Measurements from ENCODE around the gene EPRS1. TPM values are rescaled to one million over a fixed set of nuclear protein-coding genes. Genes with fewer than 3 reads are reported as not detected.

EPRS1 gene
- total and polyA plus RNA-seq, 2 of the 13 experiments (the other 11 are each of a cell fraction or from before 2014, with no cell fraction given), result 86.1 to 124 TPM

DNA sequence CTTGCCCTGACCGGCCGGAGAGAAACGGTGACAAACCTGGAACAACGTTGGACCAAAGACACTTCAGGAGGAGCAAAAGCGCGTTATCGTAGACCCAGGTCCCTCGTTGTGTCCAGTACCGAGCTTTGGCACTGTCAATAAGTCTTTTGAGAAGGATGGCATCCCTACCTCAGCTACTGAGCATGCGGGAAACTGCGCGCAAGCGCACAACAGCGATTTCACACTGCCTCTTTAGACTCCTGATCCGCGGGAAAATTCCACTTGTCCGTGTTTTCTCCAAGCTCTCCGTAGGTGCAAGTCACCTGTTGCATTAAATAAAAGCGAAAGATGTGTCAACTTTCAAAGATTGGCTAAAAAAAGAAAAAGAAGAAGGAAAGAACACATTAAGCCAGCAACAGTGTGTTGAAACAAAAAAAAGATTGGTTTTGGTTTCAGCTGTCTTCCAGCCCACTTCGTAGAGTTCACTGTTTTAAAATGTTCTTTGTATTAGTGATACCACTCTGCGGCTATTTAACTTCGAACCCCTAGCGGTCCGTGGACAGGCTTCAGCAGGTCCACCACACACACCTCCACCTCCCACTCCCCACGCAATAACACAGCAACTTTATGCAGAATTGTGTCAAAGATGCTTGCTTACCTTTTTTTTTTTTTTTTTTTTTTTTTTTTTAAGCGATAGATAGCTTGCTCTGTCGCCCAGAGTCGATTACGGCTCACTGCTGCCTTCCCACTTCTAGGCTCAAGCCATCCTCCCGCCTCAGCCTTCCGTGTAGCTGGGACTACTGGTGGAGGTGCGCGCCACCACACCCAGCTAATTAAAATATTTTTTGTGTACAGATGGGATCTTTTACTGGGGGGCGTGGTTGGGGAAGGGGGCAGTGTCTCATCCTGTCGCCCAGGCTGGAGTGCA lies 43.6 kb upstream of the EPRS1 start, which contains the start of gene BPNT1 (continued):
- TF ChIP-seq, protein P1, sequence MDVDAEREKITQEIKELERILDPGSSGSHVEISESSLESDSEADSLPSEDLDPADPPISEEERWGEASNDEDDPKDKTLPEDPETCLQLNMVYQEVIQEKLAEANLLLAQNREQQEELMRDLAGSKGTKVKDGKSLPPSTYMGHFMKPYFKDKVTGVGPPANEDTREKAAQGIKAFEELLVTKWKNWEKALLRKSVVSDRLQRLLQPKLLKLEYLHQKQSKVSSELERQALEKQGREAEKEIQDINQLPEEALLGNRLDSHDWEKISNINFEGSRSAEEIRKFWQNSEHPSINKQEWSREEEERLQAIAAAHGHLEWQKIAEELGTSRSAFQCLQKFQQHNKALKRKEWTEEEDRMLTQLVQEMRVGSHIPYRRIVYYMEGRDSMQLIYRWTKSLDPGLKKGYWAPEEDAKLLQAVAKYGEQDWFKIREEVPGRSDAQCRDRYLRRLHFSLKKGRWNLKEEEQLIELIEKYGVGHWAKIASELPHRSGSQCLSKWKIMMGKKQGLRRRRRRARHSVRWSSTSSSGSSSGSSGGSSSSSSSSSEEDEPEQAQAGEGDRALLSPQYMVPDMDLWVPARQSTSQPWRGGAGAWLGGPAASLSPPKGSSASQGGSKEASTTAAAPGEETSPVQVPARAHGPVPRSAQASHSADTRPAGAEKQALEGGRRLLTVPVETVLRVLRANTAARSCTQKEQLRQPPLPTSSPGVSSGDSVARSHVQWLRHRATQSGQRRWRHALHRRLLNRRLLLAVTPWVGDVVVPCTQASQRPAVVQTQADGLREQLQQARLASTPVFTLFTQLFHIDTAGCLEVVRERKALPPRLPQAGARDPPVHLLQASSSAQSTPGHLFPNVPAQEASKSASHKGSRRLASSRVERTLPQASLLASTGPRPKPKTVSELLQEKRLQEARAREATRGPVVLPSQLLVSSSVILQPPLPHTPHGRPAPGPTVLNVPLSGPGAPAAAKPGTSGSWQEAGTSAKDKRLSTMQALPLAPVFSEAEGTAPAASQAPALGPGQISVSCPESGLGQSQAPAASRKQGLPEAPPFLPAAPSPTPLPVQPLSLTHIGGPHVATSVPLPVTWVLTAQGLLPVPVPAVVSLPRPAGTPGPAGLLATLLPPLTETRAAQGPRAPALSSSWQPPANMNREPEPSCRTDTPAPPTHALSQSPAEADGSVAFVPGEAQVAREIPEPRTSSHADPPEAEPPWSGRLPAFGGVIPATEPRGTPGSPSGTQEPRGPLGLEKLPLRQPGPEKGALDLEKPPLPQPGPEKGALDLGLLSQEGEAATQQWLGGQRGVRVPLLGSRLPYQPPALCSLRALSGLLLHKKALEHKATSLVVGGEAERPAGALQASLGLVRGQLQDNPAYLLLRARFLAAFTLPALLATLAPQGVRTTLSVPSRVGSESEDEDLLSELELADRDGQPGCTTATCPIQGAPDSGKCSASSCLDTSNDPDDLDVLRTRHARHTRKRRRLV (CRISPR knock-in tag; IDR thresholded peaks at IDR 0.05), result no peak
- TF ChIP-seq ZNF562 (CRISPR knock-in tag; IDR thresholded peaks at IDR 0.05; ENCODE audit: borderline replicate concordance), result no peak
- TF ChIP-seq FOXP1 (IDR thresholded peaks at IDR 0.05), result no peak
- no peak for TF ChIP-seq FOXP1 (CRISPR knock-in tag; IDR thresholded peaks at IDR 0.05)
- no peak for TF ChIP-seq ZNF460 (CRISPR knock-in tag; IDR thresholded peaks at IDR 0.05; ENCODE audit: borderline replicate concordance)
- TF ChIP-seq ZNF878 (CRISPR knock-in tag; IDR thresholded peaks at IDR 0.05), result no peak
- TF ChIP-seq ZNF292 (CRISPR knock-in tag; IDR thresholded peaks at IDR 0.05; ENCODE audit: borderline replicate concordance, low read depth), result no peak; the same call in 1 of the 2 replicates
- no peak for TF ChIP-seq ZNF891 (CRISPR knock-in tag; IDR thresholded peaks at IDR 0.05)
- peak; percentile 77; the same call in 1 of the 2 replicates for TF ChIP-seq ZMAT3 (CRISPR knock-in tag; conservative IDR thresholded peaks at IDR 0.05)
- TF ChIP-seq, protein P2, sequence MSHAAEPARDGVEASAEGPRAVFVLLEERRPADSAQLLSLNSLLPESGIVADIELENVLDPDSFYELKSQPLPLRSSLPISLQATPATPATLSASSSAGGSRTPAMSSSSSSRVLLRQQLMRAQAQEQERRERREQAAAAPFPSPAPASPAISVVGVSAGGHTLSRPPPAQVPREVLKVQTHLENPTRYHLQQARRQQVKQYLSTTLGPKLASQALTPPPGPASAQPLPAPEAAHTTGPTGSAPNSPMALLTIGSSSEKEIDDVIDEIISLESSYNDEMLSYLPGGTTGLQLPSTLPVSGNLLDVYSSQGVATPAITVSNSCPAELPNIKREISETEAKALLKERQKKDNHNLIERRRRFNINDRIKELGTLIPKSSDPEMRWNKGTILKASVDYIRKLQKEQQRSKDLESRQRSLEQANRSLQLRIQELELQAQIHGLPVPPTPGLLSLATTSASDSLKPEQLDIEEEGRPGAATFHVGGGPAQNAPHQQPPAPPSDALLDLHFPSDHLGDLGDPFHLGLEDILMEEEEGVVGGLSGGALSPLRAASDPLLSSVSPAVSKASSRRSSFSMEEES (CRISPR knock-in tag; IDR thresholded peaks at IDR 0.05), result peak; percentile 74
- TF ChIP-seq, protein P3, sequence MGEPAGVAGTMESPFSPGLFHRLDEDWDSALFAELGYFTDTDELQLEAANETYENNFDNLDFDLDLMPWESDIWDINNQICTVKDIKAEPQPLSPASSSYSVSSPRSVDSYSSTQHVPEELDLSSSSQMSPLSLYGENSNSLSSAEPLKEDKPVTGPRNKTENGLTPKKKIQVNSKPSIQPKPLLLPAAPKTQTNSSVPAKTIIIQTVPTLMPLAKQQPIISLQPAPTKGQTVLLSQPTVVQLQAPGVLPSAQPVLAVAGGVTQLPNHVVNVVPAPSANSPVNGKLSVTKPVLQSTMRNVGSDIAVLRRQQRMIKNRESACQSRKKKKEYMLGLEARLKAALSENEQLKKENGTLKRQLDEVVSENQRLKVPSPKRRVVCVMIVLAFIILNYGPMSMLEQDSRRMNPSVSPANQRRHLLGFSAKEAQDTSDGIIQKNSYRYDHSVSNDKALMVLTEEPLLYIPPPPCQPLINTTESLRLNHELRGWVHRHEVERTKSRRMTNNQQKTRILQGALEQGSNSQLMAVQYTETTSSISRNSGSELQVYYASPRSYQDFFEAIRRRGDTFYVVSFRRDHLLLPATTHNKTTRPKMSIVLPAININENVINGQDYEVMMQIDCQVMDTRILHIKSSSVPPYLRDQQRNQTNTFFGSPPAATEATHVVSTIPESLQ (CRISPR knock-in tag; conservative IDR thresholded peaks at IDR 0.05), result no peak
- no peak for TF ChIP-seq ZSCAN22 (CRISPR knock-in tag; IDR thresholded peaks at IDR 0.05)
- TF ChIP-seq TGIF2 (CRISPR knock-in tag; IDR thresholded peaks at IDR 0.05), result peak; percentile 79
- TF ChIP-seq PPARG (CRISPR knock-in tag; conservative IDR thresholded peaks at IDR 0.05), result peak; percentile 63; the same call in 1 of the 2 replicates
- TF ChIP-seq, protein P4, sequence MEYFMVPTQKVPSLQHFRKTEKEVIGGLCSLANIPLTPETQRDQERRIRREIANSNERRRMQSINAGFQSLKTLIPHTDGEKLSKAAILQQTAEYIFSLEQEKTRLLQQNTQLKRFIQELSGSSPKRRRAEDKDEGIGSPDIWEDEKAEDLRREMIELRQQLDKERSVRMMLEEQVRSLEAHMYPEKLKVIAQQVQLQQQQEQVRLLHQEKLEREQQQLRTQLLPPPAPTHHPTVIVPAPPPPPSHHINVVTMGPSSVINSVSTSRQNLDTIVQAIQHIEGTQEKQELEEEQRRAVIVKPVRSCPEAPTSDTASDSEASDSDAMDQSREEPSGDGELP (IDR thresholded peaks at IDR 0.05; ENCODE audit: borderline replicate concordance, low read depth), result peak; percentile 83
- TF ChIP-seq ZNF598 (CRISPR knock-in tag; IDR thresholded peaks at IDR 0.05; ENCODE audit: borderline replicate concordance), result peak; percentile 38; the same call in 1 of the 2 replicates
- TF ChIP-seq MED13 (CRISPR knock-in tag; IDR thresholded peaks at IDR 0.05), result no peak
- no peak for TF ChIP-seq ZNF329 (CRISPR knock-in tag; IDR thresholded peaks at IDR 0.05; ENCODE audit: low read depth)
- TF ChIP-seq, protein P5, sequence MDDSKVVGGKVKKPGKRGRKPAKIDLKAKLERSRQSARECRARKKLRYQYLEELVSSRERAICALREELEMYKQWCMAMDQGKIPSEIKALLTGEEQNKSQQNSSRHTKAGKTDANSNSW (CRISPR knock-in tag; IDR thresholded peaks at IDR 0.05; ENCODE audit: borderline replicate concordance), result no peak
- TF ChIP-seq SNRNP70 (IDR thresholded peaks at IDR 0.05; ENCODE audit: low read depth, low read length), result no peak
